Stimulated activated CD4-positive, alpha-beta T cell treated with anti-CD3 and anti-CD28 coated beads, TNF-alpha, amount 100 ng/mL, for 48 hours (primary cell): ENCODE results near the gene CPXM2.

ENCODE experiments used
- DNase-seq, 3 donors: peaks; one replicate each; pipeline ENCODE4 v3.0.0-alpha.2; 2020; ENCODE audit warnings: low read depth in 3 of 3

CPXM2 gene

DNA sequence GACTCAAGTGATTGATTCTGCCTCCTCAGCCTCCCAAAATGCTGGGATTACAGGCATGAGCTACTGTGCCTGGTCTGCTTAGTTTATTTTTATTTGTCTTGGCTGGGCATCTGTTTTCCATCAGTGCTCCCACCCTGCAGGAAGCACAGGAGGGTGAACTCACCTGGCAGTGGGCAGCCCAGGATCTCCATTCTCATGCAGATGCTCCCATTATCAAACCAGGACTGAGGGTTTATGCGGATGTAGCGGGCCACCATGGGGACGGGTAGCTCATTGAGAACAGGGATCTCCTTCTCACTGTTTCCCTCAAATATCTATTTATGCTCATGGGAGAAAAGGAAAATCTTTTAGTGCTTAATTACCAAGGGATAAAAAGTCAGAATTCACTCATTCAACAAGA is 93.8 kb downstream of the CPXM2 start:
- no peak for DNase-seq

DNA sequence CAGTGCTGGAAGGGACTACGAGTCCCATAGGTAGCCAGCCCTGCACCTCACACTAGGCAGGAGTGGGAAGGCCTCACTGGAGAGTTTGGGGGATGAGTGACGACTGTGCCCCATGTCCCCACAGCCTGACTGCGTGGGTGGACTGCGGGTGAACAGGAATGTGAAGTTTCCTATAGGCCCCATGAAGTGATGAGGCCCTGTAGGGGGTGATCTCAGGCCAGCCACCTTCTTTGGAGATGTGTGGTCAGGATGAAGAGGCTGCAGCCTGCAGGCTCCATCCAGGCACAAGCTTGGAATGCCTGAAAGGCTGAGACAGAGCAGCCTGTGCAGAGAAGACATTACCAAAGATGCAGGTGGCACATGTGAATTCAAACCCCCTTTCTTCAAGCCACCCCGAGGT is 94.9 kb downstream of the CPXM2 start:
- no peak for DNase-seq

DNA sequence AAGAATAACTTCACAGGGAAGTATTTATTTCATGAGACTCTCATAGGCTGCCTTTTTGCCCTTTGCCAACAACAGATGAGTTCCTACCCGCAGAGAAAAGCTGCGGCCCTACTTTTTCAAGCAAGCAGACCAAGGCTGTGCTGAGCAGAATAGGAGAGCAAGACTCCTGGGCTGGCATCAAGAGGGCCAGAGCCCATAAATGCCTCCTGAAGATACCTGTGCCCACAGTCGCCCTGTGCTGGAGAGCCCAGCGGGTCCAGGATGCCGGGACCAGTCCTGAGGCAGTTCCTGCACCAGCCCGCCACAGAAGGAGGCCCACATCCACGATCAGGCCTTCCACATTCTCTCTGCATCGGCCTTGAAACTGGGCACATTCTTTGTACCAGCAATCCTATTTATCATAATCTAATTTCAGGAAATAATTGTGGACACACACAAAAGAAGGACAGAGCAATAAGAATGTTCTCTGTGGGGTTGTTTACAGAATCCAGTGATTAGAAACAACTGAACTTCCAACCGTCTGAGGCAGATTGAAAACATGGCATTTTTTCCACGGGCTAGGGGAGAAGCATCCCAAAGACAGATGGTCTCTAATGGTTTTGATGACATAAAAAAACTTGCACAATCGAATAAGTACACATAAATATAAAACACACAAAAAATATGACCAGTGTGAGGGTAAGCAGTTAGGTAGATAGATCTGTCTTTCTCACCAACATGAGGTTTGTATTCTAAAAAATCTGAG is 95.6 kb downstream of the CPXM2 start:
- DNase-seq: no peak

DNA sequence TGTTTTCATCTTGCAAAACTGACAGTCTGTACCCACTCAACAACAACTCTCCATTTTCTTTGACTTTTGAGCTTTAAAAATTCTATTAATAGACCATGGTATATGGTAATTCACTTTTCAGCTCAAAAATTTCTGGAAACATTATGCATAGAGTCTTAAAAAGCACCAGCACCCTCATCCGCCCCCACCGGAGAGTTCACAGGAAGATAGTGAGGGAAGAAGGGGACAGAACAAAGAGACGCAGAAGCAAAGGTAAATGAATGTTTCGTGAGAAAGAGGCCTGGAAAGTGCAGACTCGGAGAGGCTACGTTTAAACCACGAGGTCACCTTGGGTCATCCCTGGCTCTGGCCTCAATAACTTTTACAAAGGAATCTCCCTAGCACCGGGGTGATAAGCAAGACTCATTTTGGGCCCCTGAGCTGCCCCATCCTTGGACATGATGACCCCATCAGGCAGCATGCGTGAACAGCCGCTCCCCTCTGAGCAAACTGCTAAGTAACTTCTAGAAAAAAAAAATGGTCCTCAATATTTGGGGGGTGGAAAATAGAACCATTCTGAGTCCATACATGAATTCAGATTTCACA is 96.3 kb downstream of the CPXM2 start:
- DNase-seq: no peak

DNA sequence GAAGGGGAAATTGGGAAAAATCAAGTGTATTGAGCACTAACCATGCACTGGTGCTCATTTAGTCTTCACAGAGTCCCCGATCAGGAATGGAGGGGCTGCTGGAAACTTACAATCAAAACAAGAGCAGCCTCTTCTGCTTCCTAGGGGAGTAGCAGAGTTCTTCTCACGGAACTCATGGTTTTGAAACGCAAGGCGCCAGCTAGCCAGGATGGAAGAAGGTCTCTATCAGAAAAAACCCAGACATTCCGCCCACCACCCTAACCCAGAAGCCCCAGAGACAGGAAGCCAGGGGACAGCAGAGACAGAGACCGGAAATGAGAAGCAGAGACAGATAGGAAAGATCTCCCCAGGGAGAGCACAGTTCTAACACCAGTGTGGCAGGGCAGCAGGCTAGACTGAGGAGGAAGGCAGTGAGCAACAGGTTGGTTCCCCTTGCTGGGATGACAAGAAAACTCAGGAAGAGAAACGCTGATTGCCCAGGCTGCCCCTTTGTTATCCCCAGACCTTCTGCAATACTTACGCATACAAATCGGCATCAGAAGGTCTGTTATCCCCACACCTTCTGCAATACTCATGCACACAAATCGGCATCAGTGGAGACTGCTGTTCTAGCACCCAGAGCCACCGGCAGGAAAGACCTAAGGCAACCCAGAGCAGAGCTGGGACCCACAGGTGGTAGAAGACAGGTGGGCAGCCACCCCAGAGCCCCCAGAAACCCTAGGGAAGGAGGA is 99.2 kb downstream of the CPXM2 start:
- no peak for DNase-seq

DNA sequence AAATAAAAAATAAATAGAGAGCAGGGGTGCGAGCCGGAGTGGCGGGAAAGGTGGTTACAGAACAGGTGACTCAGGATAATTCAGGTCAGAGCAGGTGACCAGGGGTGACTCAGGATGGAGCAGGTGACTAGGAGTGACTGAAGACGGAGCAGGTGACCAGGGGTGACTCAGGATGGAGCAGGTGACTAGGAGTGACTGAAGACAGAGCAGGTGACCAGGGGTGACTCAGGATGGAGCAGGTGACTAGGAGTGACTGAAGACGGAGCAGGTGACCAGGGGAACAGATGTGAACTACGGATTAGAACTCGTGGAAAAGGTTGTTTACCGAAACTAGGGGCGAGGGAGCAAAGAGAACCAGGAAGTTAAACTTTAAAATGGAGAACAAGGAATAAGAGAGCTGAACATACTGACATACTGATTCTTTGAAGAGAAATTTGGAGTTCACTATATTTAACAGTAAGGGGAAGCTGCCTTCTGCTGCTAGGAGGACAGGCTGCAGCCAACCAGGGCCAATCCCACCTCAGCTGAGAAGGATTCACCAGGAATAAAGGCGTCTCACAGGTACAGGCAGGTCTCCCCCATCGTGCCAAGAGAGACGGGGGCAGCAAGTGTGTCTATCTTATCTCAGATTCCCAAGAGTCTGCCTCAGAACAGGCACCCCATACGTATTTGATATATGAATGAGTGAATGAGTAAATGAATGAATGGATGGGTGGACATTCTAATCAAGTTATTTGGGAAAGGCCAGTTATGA is 101.3 kb downstream of the CPXM2 start:
- no peak for DNase-seq

DNA sequence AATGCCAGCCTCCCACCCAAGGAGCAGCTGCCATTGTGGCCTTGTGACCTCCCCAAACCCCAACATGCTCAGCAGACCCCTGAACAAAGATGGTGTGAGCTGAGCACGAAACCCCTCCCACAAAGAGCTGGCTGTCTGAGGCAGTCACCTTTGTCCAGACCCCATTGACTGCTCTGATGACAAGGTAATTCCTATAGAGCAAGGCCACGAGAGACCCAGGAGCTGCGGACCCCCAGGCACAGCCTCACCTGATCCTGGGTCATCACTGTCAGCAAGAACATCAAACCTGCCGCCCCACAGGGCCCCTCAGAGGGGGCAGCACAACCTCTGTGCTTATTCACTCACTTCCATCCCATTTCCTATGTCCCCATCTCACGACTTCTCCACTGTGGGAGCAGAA is 102.6 kb downstream of the CPXM2 start:
- DNase-seq: no peak

DNA sequence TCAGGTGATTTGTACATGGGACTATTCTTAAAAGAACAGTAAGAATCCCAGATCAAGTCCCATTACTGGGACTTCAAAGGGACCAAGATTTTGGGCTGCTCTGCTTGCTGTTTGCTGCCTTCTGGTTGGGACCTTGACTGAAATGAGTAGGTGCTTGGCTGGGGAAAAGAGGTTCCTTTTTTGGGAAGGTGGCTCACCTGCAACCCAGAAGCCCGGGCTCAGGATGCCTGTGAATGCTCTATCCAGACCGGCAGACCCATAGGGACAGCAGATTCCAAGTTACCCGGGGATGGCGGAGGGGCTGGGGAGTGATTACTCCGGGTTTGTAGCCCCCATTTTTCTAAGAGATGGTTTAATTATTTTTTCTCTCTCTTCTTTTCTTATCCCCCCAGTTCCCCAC is 104.0 kb downstream of the CPXM2 start:
- no peak for DNase-seq

DNA sequence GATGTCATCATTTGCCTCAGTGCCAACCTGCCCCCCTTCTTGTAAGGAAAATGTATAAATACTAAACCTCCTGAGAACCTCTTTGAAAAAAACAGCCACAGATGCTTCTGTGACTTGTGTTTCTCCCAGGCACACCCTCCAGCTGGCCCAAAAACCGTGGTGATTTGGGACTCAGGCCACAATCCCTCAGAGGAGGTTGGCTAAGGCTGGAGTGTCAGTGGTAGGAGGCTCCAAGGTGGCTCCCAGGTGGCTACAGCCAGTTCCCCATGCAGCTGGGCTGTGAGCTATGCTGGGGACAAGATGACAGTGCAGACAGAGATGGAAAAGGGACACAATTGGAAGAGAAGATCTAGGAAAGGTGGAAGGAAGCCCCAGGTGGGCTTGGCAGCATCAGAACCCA is 104.7 kb downstream of the CPXM2 start:
- DNase-seq: no peak

DNA sequence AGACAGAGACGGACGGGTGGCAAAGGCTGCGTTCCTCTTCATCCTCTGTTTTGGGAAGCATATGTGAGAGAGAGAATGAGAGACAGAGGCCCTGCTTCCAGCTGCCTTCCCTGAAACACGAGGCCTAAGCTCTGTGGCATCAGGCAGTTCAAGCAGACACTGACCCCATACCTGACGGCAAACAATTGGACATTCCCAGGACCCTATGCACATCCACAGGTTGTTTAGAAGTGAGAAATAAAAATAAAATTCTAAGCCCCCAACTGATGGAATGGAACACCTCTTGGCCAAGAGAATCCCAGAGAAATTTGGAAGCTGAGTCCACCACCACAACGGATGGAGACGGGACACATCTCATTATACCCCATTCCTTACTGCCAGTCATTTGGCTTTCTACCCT is 105.3 kb downstream of the CPXM2 start:
- DNase-seq: no peak

DNA sequence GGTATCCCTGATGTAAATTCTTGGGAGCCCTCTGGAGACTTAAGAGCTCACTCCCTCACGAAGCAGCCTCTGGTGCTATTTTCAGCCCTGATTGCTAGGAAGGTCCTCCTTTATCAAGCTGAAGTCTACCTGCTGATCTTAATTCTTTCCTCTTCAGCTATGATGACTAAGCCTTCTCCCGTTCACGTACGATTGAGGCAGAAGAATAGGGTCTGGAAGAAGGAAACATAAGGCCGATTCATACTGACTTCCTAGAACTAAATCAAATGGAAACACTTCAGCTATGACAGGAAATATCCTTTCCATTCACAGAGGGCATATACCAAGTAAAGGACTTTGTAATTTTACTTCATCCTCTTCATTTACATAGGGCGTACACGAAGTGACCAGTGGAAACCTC is 107.0 kb downstream of the CPXM2 start:
- no peak for DNase-seq

DNA sequence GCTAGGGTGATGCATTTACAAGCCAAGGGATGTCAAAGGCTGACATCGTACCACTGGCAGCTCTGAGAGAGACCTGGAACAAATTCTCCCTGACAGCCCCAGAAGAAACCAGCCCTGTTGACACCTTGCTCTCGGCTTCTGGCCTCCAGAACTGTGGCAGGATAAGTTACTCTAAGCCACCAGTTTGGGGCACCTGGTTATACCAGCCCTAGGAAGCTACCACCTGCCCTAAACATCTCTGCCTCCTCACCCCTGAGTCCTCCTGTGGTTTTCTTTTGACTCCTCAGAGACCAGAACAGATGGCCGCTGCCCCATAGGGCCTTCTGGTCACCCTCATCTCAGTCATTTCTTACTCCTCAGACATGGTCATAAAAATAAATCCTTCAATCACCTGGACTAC is 107.4 kb downstream of the CPXM2 start:
- DNase-seq: no peak

DNA sequence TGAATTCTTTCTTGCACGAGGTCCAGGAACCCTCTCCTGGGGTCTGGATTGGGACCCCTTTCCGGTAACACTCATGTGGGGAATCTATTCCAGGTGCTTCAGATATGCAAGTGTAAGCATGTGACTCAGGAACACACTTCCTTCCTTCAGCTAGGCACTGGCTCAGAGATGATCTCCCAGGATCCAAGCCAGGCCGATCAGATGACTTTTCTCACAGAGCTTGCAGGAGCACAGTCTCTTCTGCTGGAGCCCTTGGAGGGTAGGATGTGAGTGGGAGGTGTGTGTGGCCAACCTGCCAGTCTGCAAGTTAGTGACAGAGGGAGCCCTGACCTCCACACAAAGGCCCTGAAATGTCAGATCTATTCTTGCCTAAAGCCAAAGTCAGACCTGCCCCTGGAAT is 108.3 kb downstream of the CPXM2 start:
- DNase-seq: no peak

DNA sequence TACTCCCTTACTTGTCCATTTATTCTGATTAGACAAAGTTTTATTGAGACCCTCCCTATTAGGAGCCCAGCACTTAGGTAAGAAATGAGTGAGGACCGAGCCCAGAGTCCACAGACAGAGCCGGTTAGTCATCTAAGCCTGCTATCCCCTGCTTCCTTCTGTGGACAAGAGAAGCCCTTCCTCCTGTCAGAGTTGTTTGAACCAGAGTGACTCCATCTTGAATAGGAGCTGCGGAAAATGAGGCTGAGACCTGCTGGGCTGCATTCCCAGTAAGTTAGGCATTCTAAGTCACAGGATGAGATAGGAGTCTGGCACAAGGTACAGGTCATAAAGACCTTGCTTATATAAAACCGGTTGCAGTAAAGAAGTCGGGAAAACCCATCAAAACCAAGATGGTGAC is 109.1 kb downstream of the CPXM2 start:
- no peak for DNase-seq

DNA sequence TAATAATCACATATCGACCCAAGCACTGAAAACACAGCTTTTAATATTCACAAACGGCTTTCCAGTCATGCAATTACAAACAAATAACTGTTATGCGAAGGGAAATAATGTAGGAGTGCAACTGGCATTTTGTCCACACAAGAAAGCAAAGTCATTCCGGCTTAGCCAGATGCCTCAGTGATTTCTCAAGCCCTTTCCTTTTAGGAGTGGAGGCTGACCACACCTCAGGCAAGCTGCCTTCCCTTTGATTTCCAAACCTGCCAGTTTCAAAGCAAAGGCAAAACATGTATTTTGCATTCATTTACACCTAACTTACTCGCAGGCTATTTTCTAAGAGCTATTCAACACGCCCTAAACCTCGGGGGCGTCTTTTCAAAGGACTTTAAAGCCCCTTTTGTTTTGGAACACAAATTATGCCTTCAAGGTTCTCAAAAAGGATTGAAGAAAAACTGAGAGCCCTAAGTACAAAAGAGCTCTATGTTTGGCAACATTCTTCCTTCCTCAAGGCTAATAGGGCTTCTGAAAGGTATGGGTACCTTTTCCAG is 109.6 kb downstream of the CPXM2 start:
- DNase-seq: no peak

DNA sequence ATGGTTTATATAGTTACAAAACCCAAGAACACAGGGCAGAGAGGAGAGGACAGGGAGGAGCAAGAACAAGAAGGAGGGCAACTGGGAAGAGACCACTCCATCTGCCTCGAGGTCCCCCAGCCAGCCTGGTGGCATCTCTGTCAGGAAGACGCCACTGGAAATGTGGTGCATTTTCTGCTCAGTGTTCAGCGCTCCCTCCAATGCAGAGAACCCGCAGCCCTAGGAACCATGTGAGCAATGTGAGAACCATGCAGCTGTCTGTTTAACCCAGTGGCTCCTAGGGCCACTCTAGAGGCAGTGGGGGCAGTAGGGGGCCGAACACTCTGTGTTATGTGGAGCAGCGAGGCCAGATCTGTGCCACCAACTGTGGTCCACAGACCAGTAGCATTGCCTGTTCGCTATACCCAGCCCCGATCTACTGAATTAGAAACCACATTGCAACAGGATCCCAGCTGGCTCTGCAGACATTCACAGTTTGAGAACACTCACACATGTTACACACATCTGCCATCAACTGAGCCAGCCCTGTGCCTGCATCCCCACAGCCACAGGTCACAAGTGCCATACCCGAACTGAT is 110.2 kb downstream of the CPXM2 start:
- DNase-seq: no peak

DNA sequence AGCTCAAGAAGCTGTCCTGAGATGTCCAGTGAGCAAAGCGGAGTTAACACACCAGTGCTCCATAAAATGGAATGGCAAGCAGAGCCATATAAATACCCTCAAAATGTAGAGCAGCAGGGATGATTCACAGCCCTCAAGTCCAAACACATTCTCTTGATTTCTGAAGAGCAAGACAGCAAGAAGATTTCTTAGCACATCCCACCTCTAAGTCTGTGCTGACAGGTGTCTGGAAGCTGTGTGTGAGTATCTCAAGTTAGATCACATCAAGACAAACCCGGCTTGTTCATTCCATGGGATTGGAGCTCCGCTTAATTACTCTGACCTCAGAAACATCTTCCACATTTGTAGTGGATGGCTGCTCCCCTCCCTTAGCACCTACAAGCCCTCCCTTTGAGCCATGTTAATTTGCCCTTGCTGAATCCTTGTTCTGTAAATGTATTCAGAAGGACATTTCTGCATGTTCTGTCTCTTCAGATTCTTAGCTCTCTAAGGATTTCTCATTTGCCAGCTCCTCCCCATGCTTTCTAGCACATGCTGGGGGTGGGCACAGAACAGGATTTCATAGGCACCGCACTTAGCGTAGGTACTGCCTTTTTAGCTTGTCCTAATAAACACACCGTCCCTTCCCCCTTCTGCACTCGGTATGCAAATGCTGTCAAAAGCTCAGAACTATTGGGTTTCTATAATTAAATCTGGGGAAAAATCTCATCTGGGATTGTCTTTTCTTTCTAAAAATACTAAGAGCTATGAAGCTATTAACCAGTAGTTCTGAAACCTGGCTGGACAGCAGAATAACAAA is 112.7 kb downstream of the CPXM2 start:
- no peak for DNase-seq

DNA sequence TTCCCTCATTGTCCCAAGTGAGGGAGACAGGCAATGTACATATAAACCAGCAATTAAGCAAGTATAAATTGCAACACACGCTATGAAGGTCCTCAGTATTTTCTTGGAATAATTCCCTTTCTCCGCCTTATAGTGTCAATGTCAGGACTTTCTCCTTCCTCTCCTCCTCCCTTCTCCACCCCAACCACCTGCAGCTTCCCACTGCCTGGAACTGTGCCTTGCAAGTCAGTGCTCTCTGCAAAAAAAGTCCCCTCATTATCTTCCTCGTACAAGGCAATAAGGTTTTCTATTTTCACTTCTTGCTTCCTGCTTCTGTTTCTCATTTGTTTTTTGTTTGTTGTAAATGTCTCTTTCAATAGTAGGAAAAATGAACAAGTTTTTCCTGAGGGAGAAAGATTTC is 113.7 kb downstream of the CPXM2 start:
- DNase-seq: no peak

DNA sequence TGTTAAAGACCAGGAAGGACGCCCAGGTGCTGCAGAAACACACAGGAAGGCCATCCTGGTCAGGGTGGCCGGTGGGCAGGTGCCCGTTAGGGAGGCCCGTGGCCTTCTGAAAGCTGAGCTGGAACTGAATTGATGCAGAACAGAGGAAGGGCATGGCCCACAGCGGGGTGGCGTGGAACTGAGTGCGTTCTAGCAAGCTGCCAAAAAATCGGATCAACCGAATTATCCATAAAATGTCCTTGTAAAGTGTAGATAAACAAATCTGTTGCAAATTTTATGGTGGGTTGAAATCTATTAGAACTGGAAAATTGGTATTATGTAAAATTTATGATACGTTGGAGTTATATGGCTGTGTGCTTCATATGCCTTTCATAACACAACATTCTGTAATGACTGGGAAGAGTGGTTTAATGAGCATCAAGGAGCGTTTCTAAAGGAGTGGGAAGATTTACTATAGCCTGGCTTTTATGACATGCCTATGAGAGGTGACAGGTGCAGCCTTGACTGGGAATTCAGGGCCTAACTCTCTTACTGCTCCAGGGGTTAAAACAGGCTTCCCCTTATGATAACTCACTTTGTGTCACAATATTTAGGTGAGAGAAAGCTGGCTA is 117.4 kb downstream of the CPXM2 start:
- DNase-seq: no peak

DNA sequence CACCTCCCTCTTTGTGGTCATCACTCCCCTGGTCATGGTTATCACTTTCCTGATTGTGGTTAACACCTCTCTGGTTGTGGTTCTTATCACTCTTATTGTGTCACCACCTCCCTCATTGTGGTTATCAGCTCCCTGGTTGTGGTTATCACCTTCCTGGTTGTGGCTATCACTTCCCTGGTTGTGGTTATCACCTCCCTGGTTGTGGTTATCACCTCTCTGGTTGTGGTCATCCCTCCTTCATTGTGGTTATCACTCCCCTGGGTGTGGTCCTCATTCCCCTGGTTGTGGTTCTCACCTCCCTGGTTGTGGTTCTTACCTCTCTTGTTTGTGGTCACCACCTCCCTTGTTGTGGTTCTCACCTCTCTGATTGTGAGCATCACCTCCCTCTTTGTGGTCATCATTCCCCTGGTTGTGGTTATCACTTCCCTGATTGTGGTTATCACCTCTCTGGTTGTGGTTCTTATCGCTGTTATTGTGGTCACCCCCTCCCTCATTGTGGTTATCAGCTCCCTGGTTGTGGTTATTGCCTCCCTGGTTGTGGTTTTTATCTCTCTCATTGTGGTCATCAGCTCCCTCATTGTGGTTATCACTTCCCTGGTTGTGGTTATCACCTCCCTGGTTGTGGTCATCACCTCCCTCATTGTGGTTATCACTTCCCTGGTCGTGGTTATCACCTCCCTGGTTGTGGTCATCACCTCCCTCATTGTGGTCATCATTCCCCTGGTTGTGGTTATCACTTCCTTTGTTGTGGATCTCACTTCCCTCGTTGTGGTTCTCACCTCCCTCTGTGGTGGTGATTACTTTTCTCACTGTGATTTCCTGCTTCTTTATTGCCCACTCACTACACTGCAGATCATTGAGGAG is 118.7 kb downstream of the CPXM2 start:
- peak in 1 of 3 donors; percentile 1 for DNase-seq
